ENCODE results near the gene ZNF354C.

DNA sequence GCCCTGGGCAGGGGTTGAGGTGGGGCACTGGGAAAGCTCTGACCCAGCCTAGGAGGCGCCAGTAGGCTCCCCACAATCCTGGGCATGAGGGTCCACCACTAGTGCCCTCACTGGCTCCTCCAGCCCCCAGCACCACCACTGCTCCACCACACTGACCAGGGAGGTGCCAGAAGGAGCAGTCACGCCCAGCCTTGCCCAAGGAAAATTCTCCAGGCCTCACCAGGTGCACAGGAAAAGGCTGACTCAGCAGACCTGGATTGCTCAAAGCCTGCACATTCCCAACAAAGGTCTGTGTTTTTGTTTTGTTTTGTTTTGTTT is 62.9 kb downstream of the ZNF354C start:
- TF ChIP-seq ZNF766 (CRISPR knock-in tag; conservative IDR thresholded peaks at IDR 0.05), result no peak
- no peak for TF ChIP-seq SMARCA5 (IDR thresholded peaks at IDR 0.05)
- TF ChIP-seq, protein P1, sequence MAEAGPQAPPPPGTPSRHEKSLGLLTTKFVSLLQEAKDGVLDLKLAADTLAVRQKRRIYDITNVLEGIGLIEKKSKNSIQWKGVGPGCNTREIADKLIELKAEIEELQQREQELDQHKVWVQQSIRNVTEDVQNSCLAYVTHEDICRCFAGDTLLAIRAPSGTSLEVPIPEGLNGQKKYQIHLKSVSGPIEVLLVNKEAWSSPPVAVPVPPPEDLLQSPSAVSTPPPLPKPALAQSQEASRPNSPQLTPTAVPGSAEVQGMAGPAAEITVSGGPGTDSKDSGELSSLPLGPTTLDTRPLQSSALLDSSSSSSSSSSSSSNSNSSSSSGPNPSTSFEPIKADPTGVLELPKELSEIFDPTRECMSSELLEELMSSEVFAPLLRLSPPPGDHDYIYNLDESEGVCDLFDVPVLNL (CRISPR knock-in tag; IDR thresholded peaks at IDR 0.05; ENCODE audit: low read depth), result no peak
- TF ChIP-seq, protein P2, sequence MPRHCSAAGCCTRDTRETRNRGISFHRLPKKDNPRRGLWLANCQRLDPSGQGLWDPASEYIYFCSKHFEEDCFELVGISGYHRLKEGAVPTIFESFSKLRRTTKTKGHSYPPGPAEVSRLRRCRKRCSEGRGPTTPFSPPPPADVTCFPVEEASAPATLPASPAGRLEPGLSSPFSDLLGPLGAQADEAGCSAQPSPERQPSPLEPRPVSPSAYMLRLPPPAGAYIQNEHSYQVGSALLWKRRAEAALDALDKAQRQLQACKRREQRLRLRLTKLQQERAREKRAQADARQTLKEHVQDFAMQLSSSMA (CRISPR knock-in tag; IDR thresholded peaks at IDR 0.05), result no peak
- TF ChIP-seq, protein P3, sequence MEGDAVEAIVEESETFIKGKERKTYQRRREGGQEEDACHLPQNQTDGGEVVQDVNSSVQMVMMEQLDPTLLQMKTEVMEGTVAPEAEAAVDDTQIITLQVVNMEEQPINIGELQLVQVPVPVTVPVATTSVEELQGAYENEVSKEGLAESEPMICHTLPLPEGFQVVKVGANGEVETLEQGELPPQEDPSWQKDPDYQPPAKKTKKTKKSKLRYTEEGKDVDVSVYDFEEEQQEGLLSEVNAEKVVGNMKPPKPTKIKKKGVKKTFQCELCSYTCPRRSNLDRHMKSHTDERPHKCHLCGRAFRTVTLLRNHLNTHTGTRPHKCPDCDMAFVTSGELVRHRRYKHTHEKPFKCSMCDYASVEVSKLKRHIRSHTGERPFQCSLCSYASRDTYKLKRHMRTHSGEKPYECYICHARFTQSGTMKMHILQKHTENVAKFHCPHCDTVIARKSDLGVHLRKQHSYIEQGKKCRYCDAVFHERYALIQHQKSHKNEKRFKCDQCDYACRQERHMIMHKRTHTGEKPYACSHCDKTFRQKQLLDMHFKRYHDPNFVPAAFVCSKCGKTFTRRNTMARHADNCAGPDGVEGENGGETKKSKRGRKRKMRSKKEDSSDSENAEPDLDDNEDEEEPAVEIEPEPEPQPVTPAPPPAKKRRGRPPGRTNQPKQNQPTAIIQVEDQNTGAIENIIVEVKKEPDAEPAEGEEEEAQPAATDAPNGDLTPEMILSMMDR (IDR thresholded peaks at IDR 0.05 in 2 of 3, conservative IDR thresholded peaks at IDR 0.05 in 1 of 3; ENCODE audit: insufficient read depth in 2 of 3, low read depth in 1 of 3, low read length in 3 of 3), result no peak
- TF ChIP-seq, protein P4, sequence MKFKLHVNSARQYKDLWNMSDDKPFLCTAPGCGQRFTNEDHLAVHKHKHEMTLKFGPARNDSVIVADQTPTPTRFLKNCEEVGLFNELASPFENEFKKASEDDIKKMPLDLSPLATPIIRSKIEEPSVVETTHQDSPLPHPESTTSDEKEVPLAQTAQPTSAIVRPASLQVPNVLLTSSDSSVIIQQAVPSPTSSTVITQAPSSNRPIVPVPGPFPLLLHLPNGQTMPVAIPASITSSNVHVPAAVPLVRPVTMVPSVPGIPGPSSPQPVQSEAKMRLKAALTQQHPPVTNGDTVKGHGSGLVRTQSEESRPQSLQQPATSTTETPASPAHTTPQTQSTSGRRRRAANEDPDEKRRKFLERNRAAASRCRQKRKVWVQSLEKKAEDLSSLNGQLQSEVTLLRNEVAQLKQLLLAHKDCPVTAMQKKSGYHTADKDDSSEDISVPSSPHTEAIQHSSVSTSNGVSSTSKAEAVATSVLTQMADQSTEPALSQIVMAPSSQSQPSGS (CRISPR knock-in tag; IDR thresholded peaks at IDR 0.05), result no peak
- TF ChIP-seq, protein P5, sequence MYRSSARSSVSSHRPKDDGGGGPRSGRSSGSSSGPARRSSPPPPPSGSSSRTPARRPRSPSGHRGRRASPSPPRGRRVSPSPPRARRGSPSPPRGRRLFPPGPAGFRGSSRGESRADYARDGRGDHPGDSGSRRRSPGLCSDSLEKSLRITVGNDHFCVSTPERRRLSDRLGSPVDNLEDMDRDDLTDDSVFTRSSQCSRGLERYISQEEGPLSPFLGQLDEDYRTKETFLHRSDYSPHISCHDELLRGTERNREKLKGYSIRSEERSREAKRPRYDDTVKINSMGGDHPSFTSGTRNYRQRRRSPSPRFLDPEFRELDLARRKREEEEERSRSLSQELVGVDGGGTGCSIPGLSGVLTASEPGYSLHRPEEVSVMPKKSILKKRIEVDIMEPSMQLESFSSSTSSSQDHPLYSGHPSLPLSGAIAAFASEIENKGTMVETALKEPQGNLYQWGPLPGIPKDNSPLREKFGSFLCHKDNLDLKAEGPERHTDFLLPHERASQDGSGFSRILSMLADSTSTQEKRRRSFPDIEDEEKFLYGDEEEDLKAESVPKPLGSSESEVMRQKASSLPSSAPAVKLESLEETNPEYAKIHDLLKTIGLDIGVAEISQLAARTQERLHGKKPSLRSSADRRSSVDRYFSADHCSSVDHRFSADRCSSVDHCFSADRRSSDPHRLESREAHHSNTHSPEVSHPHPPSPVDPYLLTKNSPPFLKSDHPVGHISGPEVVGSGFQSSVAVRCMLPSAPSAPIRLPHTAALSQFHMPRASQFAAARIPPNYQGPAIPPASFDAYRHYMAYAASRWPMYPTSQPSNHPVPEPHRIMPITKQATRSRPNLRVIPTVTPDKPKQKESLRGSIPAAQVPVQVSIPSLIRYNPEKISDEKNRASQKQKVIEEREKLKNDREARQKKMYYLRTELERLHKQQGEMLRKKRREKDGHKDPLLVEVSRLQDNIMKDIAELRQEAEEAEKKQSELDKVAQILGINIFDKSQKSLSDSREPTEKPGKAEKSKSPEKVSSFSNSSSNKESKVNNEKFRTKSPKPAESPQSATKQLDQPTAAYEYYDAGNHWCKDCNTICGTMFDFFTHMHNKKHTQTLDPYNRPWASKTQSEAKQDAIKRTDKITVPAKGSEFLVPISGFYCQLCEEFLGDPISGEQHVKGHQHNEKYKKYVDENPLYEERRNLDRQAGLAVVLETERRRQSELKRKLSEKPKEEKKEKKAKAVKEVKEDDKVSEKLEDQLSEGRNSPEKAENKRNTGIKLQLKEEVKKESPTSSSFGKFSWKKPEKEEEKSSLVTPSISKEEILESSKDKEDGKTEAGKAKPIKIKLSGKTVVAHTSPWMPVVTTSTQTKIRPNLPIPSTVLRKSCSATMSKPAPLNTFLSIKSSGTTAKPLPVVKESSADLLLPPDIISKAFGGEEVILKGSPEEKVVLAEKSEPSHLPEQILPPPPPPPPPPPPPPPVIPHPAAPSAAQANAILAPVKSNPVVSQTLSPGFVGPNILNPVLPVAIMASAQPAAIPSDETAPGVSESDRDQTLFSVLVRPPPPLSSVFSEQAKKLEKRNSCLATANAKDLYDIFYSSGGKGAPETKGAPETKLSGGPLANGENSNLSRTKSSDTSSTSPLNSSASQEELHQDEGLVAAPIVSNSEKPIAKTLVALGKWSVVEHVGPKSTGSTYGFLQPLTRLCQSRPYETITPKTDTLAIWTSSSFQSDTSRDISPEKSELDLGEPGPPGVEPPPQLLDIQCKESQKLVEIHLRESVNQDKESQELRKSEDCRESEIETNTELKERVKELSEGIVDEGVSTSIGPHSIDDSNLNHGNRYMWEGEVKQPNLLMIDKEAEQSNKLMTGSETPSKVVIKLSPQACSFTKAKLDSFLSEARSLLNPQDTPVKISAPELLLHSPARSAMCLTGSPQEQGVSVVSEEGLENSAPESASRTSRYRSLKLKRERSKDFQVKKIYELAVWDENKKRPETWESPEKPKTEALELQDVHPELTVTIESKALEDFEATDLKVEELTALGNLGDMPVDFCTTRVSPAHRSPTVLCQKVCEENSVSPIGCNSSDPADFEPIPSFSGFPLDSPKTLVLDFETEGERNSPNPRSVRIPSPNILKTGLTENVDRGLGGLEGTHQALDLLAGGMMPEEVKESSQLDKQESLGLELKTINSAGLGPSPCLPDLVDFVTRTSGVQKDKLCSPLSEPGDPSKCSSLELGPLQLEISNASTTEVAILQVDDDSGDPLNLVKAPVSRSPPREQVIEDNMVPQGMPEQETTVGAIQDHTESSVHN (IDR thresholded peaks at IDR 0.05; ENCODE audit: borderline replicate concordance in 1 of 2, low read depth in 1 of 2), result no peak
- no peak for TF ChIP-seq ZNF274 (IDR thresholded peaks at IDR 0.05; ENCODE audit: borderline replicate concordance, low read depth, low read length)
- TF ChIP-seq, protein P6, sequence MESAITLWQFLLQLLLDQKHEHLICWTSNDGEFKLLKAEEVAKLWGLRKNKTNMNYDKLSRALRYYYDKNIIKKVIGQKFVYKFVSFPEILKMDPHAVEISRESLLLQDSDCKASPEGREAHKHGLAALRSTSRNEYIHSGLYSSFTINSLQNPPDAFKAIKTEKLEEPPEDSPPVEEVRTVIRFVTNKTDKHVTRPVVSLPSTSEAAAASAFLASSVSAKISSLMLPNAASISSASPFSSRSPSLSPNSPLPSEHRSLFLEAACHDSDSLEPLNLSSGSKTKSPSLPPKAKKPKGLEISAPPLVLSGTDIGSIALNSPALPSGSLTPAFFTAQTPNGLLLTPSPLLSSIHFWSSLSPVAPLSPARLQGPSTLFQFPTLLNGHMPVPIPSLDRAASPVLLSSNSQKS (CRISPR knock-in tag; IDR thresholded peaks at IDR 0.05), result no peak
- TF ChIP-seq, protein P7, sequence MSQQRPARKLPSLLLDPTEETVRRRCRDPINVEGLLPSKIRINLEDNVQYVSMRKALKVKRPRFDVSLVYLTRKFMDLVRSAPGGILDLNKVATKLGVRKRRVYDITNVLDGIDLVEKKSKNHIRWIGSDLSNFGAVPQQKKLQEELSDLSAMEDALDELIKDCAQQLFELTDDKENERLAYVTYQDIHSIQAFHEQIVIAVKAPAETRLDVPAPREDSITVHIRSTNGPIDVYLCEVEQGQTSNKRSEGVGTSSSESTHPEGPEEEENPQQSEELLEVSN (IDR thresholded peaks at IDR 0.05; ENCODE audit: borderline replicate concordance in 1 of 2, extremely low read depth in 1 of 2, insufficient read depth in 1 of 2, insufficient read length in 1 of 2, low read depth in 1 of 2, low read length in 1 of 2, poor library complexity in 1 of 2, severe bottlenecking in 1 of 2), result no peak
- TF ChIP-seq RAD51 (IDR thresholded peaks at IDR 0.05; ENCODE audit: borderline replicate concordance, low read depth), result no peak
- TF ChIP-seq ZNF133 (CRISPR knock-in tag; IDR thresholded peaks at IDR 0.05), result no peak
- TF ChIP-seq, protein P8, sequence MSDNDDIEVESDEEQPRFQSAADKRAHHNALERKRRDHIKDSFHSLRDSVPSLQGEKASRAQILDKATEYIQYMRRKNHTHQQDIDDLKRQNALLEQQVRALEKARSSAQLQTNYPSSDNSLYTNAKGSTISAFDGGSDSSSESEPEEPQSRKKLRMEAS (CRISPR knock-in tag; IDR thresholded peaks at IDR 0.05), result no peak
